H9 (cell line): ENCODE results near the gene CFAP100. TPM values are rescaled to one million over a fixed set of nuclear protein-coding genes. Genes with fewer than 3 reads are reported as not detected.

ENCODE experiments used
- DNase-seq: peaks from one replicate; pipeline ENCODE4 v3.0.0-alpha.2; 2017
- H2AFZ ChIP-seq: one replicate; pipeline ENCODE4 v1.6.1; 2013; ENCODE audit warnings: mild to moderate bottlenecking, low read length, control low read depth, moderate library complexity
- H2AK5ac ChIP-seq: 2 replicates; pipeline ENCODE4 v1.6.1; 2013; ENCODE audit warnings: low read length, control low read depth, mixed read lengths; ENCODE audit not compliant: insufficient read length
- H2BK120ac ChIP-seq: one replicate; pipeline ENCODE4 v1.6.1; 2013; ENCODE audit warnings: low read depth, mild to moderate bottlenecking, low read length, control low read depth, inconsistent platforms; ENCODE audit not compliant: poor library complexity, severe bottlenecking
- H2BK12ac ChIP-seq: 2 replicates; pipeline ENCODE4 v1.6.1; 2013; ENCODE audit warnings: low read length, control low read depth, mixed read lengths, low read depth; ENCODE audit not compliant: insufficient read length
- H2BK15ac ChIP-seq: 2 replicates; pipeline ENCODE4 v1.6.1; 2013; ENCODE audit warnings: low read depth, low read length, control low read depth
- H2BK20ac ChIP-seq: one replicate; pipeline ENCODE4 v1.6.1; 2013; ENCODE audit warnings: low read depth, mild to moderate bottlenecking, low read length, control low read depth, inconsistent platforms; ENCODE audit not compliant: poor library complexity, severe bottlenecking
- H2BK5ac ChIP-seq: 2 replicates; pipeline ENCODE4 v1.6.1; 2013; ENCODE audit warnings: low read length, control low read depth, mixed read lengths; ENCODE audit not compliant: insufficient read length
- H3K14ac ChIP-seq: 2 replicates; pipeline ENCODE4 v1.6.1; 2013; ENCODE audit warnings: low read length, control low read depth; ENCODE audit not compliant: insufficient read depth
- H3K18ac ChIP-seq: 2 replicates; pipeline ENCODE4 v1.6.1; 2013; ENCODE audit warnings: low read depth, mild to moderate bottlenecking, mixed read lengths, low read length, control low read depth; ENCODE audit not compliant: insufficient read length
- H3K23ac ChIP-seq: 2 replicates; pipeline ENCODE4 v1.6.1; 2013; ENCODE audit warnings: low read length, control low read depth, mixed read lengths, low read depth; ENCODE audit not compliant: insufficient read length
- H3K23me2 ChIP-seq: 2 replicates; pipeline ENCODE4 v1.6.1; 2013; ENCODE audit warnings: low read depth, mild to moderate bottlenecking, mixed read lengths, low read length, control low read depth; ENCODE audit not compliant: insufficient read length, poor library complexity, severe bottlenecking
- H3K27ac ChIP-seq: 2 replicates; pipeline ENCODE4 v1.5.1; 2013; ENCODE audit warnings: low read length, control low read depth, mixed read lengths, low read depth; ENCODE audit not compliant: insufficient read length
- H3K27me3 ChIP-seq: 2 replicates; pipeline ENCODE4 v1.6.1; 2013; ENCODE audit warnings: low read length, control low read depth, inconsistent platforms; ENCODE audit not compliant: insufficient read depth
- H3K4ac ChIP-seq: 2 replicates; pipeline ENCODE4 v1.6.1; 2013; ENCODE audit warnings: low read depth, mild to moderate bottlenecking, control low read depth, inconsistent platforms, low read length, moderate library complexity
- H3K4me1 ChIP-seq: 2 replicates; pipeline ENCODE4 v1.6.1; 2013; ENCODE audit warnings: low read length, control low read depth, inconsistent platforms; ENCODE audit not compliant: insufficient read depth
- H3K4me2 ChIP-seq: 2 replicates; pipeline ENCODE4 v1.6.1; 2013; ENCODE audit warnings: low read length, control low read depth, mixed read lengths; ENCODE audit not compliant: insufficient read length, insufficient read depth
- H3K56ac ChIP-seq: 2 replicates; pipeline ENCODE4 v1.6.1; 2013; ENCODE audit warnings: low read depth, mild to moderate bottlenecking, mixed read lengths, low read length, control low read depth; ENCODE audit not compliant: insufficient read length
- H3K79me1 ChIP-seq: 2 replicates; pipeline ENCODE4 v1.6.1; 2013; ENCODE audit warnings: low read depth, mild to moderate bottlenecking, moderate library complexity, low read length, control low read depth, inconsistent platforms; ENCODE audit not compliant: insufficient read depth, poor library complexity, severe bottlenecking
- H3K79me2 ChIP-seq: 2 replicates; pipeline ENCODE4 v1.6.1; 2013; ENCODE audit warnings: low read length, control low read depth, inconsistent platforms; ENCODE audit not compliant: insufficient read depth
- H3K9ac ChIP-seq: 2 replicates; pipeline ENCODE4 v1.6.1; 2013; ENCODE audit warnings: low read length, control low read depth, mixed read lengths; ENCODE audit not compliant: insufficient read length; ENCODE audit errors: extremely low read depth
- H3K9me3 ChIP-seq: one replicate; pipeline ENCODE4 v1.6.1; 2013; ENCODE audit warnings: low read depth, low read length, inconsistent platforms; ENCODE audit not compliant: control insufficient read depth
- H3T11ph ChIP-seq: one replicate; pipeline ENCODE4 v1.6.1; 2013; ENCODE audit warnings: mild to moderate bottlenecking, low read length, control low read depth, inconsistent platforms
- H4K20me1 ChIP-seq: one replicate; pipeline ENCODE4 v1.6.1; 2013; ENCODE audit not compliant: control insufficient read depth, insufficient read length, insufficient read depth
- H4K5ac ChIP-seq: 2 replicates; pipeline ENCODE4 v1.6.1; 2013; ENCODE audit warnings: low read depth, mild to moderate bottlenecking, mixed read lengths, low read length, control low read depth; ENCODE audit not compliant: insufficient read length
- H4K8ac ChIP-seq: replicated peaks from 2 replicates; pipeline ENCODE4 v1.6.1; 2013; ENCODE audit warnings: low read length, control low read depth, mixed read lengths, low read depth; ENCODE audit not compliant: insufficient read length
- H4K91ac ChIP-seq: 2 replicates; pipeline ENCODE4 v1.6.1; 2013; ENCODE audit warnings: low read depth, mild to moderate bottlenecking, moderate library complexity, mixed read lengths, low read length, control low read depth; ENCODE audit not compliant: insufficient read length
- H3K27ac Mint-ChIP-seq, 3 experiments: 2 replicates in 2 of 3; 3 replicates in 1 of 3; pipeline ENCODE4 v1.8.0; 2020 to 2021; ENCODE audit warnings: mixed read lengths in 3 of 3, mild to moderate bottlenecking in 1 of 3, moderate library complexity in 1 of 3
- H3K27me3 Mint-ChIP-seq: 2 replicates; pipeline ENCODE4 v1.8.0; 2021; ENCODE audit warnings: low read depth, mild to moderate bottlenecking, moderate library complexity, mixed read lengths
- H3K36me3 Mint-ChIP-seq, 3 experiments: 2 replicates in 2 of 3; 3 replicates in 1 of 3; pipeline ENCODE4 v1.8.0; 2020 to 2021; ENCODE audit warnings: low read depth in 3 of 3, mixed read lengths in 3 of 3; ENCODE audit not compliant: insufficient read depth in 1 of 3
- H3K4me1 Mint-ChIP-seq, 2 experiments: 2 replicates each; pipeline ENCODE4 v1.8.0; 2020; ENCODE audit warnings: mixed read lengths in 2 of 2
- H3K4me3 Mint-ChIP-seq, 2 experiments: 2 replicates in 1 of 2; 3 replicates in 1 of 2; pipeline ENCODE4 v1.8.0; 2020 to 2021; ENCODE audit warnings: mild to moderate bottlenecking in 2 of 2, mixed read lengths in 2 of 2, moderate library complexity in 1 of 2
- H3K9me3 Mint-ChIP-seq, 2 experiments: 2 replicates in 1 of 2; 3 replicates in 1 of 2; pipeline ENCODE4 v1.8.0; 2020; ENCODE audit warnings: mild to moderate bottlenecking in 2 of 2, mixed read lengths in 2 of 2, moderate library complexity in 1 of 2
- CTCF ChIP-seq: fragments of 200-600 bp; sonication (generic); conservative IDR thresholded peaks from 3 replicates; pipeline ENCODE4 v1.8.0; 2021; ENCODE audit warnings: antibody characterized with exemption, mild to moderate bottlenecking
- WGBS: extraction: QIAGEN DNeasy Blood & Tissue Kit; methylation state at CpG from one replicate; pipeline ENCODE4 v1.1.7; 2013; ENCODE audit warnings: missing lambda C conversion rate, low lambda C conversion rate, mixed read lengths; ENCODE audit not compliant: insufficient read length; ENCODE audit errors: extremely low coverage; 5-methylcytosine and 5-hydroxymethylcytosine counted together
- total RNA-seq: library from RNA; stranded (reverse); gene quantifications from 2 replicates; pipeline ENCODE4 v1.2.1, GENCODE V29; 2021

Gene CFAP100
- total RNA-seq, 1 experiment from 2014 or later, result 0.44 TPM

- Histone ChIP-seq H2BK20ac (no peak within 1 kb of the TSS), H3K9ac (no peak within 1 kb of the TSS), H4K5ac (no peak within 1 kb of the TSS), H3K23me2 (peaks cover 10% of the 10 kb centered on the region), H3K23ac (no peak within 1 kb of the TSS), H3T11ph (no peak within 1 kb of the TSS), H3K27ac (no peak within 1 kb of the TSS), H3K4me1 (peaks cover 4% of the 10 kb centered on the region; the same call in 1 of the 2 replicates), H2BK12ac (no peak within 1 kb of the TSS), H2AFZ (no peak within 1 kb of the TSS), H4K20me1 (no peaks in the 10 kb centered on the region), H2AK5ac (no peak within 1 kb of the TSS), H3K18ac (peak within 1 kb of the TSS; percentile 84), H3K14ac (peak within 1 kb of the TSS; percentile 37), H3K9me3 (no peaks in the 10 kb centered on the region), H3K4ac (no peak within 1 kb of the TSS; the same call in 1 of the 2 replicates), H2BK120ac (no peak within 1 kb of the TSS), H3K4me2 (peak within 1 kb of the TSS; percentile 79), H2BK15ac (no peak within 1 kb of the TSS), H2BK5ac (no peak within 1 kb of the TSS), H4K91ac (no peak within 1 kb of the TSS), H4K8ac (no peak within 1 kb of the TSS), H3K27me3 (no peaks in the 10 kb centered on the region; the same call in 1 of the 2 replicates), H3K79me2 (no peaks in the 10 kb centered on the region), H3K56ac (no peak within 1 kb of the TSS), H3K79me1 (no peaks in the 10 kb centered on the region)
- DNase-seq, result peak; percentile 90
- Mint-ChIP-seq H3K4me1 (peaks cover 25 to 32% of the 10 kb centered on the region in 2 experiments), H3K27me3 (peaks cover 28% of the 10 kb centered on the region), H3K27ac (peak within 1 kb of the TSS; percentile 80 to 87 (median 87); a peak in 5 of 7 replicates), H3K4me3 (peak within 1 kb of the TSS; percentile 76 to 98), H3K36me3 (no peaks in the 10 kb centered on the region; a peak in 1 of 7 replicates), H3K9me3 (no peaks in the 10 kb centered on the region)
- no peak for TF ChIP-seq CTCF
- no CpG with 5 or more reads among the region's 86 CpGs for WGBS
Measured at GRCh38 chr3:126357295-126358037, 37.2 kb upstream of the CFAP100 start, which contains the start of gene KLF15. KLF15 (minus strand) TSS chr3:126357408; CDS start chr3:126352922, 4,486 bp downstream.
